OCI-M2 (cell line): ENCODE measurements around the gene GPR84.
"Not testable (repeated sequence)": the region's sequence is repeated elsewhere in the genome, so short reads cannot be mapped to it uniquely, and the experiment has no call there.

Experiments
- DNase-seq: peaks from one replicate; lab custom pipeline; 2025; ENCODE audit not compliant: unreplicated experiment; lab: John Stamatoyannopoulos, UW

The GPR84 gene

GRCh38 chr12:54328595-54329337 is 35.5 kb downstream of the GPR84 start:
- no peak for DNase-seq

GRCh38 chr12:54325442-54326109 is 38.7 kb downstream of the GPR84 start:
- DNase-seq, result not testable (repeated sequence)

GRCh38 chr12:54324617-54325441 is 39.5 kb downstream of the GPR84 start, which contains the start of gene COPZ1:
Gene COPZ1, plus strand, starts transcription at chr12:54325131. Its CDS starts 33 bp downstream, at chr12:54325164.
- peak; percentile 95 for DNase-seq

GRCh38 chr12:54321363-54321762 is 42.9 kb downstream of the GPR84 start:
- DNase-seq, result no peak
